ENCODE data around the gene ATP13A1. TPM values are rescaled to one million over a fixed set of nuclear protein-coding genes. Genes with fewer than 3 reads are reported as not detected.

Gene ATP13A1
- polyA plus RNA-seq, 3 donors = 16.9 to 106 (median 21.9) TPM

DNA sequence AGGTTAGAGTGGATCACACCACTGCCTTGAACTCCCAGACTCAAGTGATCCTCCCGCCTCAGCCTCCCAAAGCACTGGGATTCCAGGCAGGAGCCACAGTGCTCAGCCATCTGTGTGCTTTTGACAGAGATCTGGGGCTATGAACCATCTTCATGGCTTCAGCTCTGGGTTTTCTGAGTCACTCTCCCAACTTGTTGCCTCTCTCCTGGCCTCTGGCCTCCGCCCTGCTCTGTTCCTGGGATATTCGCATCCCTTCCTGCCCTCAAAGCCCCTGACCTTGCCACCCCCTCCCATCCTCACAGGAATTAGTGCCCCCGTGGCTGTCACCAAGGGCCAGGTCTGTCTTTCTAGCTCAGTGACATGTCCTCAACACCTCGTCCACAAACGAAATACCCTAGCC lies 14.3 kb downstream of the ATP13A1 start:
- H3K4me2 ChIP-seq (replicated peaks; ENCODE audit: extremely low read depth, low read length, poor library complexity, severe bottlenecking) = no peak overlapping the region
- H3K36me3 ChIP-seq (replicated peaks in 1 of 2; ENCODE audit: control insufficient read depth in 1 of 2, insufficient read depth in 2 of 2, low read length in 2 of 2) = peaks cover 90 to 93% of the 10 kb centered on the region in 2 donors
- H3K4me3 ChIP-seq (replicated peaks in 1 of 3; ENCODE audit: low read depth in 2 of 3, low read length in 3 of 3) = no peak overlapping the region
- Mint-ChIP-seq H3K27me3 (ENCODE audit: low read depth in 3 of 3) (peaks cover 0 to 5% (median 2%) of the 10 kb centered on the region in 3 donors), H3K4me1 (no peaks in the 10 kb centered on the region), H3K4me3 (no peak overlapping the region), H3K9me3 (no peaks in the 10 kb centered on the region), H3K27ac (peak overlapping the region in 4 of 7 donors; percentile 23 to 71 (median 48)), H3K36me3 (peaks cover 79 to 100% of the 10 kb centered on the region in 2 donors)
- no peak for DNase-seq
- no peaks in the 10 kb centered on the region for H3K4me1 ChIP-seq (ENCODE audit: control insufficient read depth in 1 of 2, insufficient read depth in 2 of 2, low read length in 2 of 2)
- no peak overlapping the region for H2AFZ ChIP-seq (ENCODE audit: insufficient read depth, low read depth, low read length, poor library complexity, severe bottlenecking)
- peaks cover 11% of the 10 kb centered on the region for H4K20me1 ChIP-seq (ENCODE audit: insufficient read depth, low read length)
- H3K79me2 ChIP-seq (ENCODE audit: insufficient read depth, low read length) = no peaks in the 10 kb centered on the region
- H3K27ac ChIP-seq (ENCODE audit: low read depth in 1 of 2, low read length in 2 of 2) = no peak overlapping the region
- no peaks in the 10 kb centered on the region for H3K9me3 ChIP-seq (replicated peaks in 1 of 2; ENCODE audit: control insufficient read depth in 1 of 2, insufficient read depth in 1 of 2, low read length in 2 of 2)
- intact Hi-C loops (cut with micrococcal nuclease) = no loop called here
- H3K27me3 ChIP-seq (ENCODE audit: control insufficient read depth in 2 of 2, insufficient read depth in 2 of 2, low read length in 2 of 2) = no peaks in the 10 kb centered on the region
- TF ChIP-seq, protein P1, sequence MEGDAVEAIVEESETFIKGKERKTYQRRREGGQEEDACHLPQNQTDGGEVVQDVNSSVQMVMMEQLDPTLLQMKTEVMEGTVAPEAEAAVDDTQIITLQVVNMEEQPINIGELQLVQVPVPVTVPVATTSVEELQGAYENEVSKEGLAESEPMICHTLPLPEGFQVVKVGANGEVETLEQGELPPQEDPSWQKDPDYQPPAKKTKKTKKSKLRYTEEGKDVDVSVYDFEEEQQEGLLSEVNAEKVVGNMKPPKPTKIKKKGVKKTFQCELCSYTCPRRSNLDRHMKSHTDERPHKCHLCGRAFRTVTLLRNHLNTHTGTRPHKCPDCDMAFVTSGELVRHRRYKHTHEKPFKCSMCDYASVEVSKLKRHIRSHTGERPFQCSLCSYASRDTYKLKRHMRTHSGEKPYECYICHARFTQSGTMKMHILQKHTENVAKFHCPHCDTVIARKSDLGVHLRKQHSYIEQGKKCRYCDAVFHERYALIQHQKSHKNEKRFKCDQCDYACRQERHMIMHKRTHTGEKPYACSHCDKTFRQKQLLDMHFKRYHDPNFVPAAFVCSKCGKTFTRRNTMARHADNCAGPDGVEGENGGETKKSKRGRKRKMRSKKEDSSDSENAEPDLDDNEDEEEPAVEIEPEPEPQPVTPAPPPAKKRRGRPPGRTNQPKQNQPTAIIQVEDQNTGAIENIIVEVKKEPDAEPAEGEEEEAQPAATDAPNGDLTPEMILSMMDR (IDR thresholded peaks at IDR 0.05) = no peak
- 94% methylated on average over 6 of the region's 6 CpGs for WGBS (ENCODE audit: insufficient coverage)
- no peak overlapping the region for H3K9ac ChIP-seq (ENCODE audit: insufficient read depth, low read length, poor library complexity, severe bottlenecking)

GRCh38 chr19:19647037-19647835 lies 16.2 kb downstream of the ATP13A1 start:
- Histone ChIP-seq H3K4me3 (replicated peaks in 1 of 3; ENCODE audit: low read depth in 2 of 3, low read length in 3 of 3) (no peak overlapping the region), H3K27ac (ENCODE audit: low read depth in 1 of 2, low read length in 2 of 2) (no peak overlapping the region), H3K79me2 (ENCODE audit: insufficient read depth, low read length) (peaks cover 16% of the 10 kb centered on the region), H3K9me3 (replicated peaks in 1 of 2; ENCODE audit: control insufficient read depth in 1 of 2, insufficient read depth in 1 of 2, low read length in 2 of 2) (no peaks in the 10 kb centered on the region), H4K20me1 (ENCODE audit: insufficient read depth, low read length) (peaks cover 11% of the 10 kb centered on the region), H3K4me1 (ENCODE audit: control insufficient read depth in 1 of 2, insufficient read depth in 2 of 2, low read length in 2 of 2) (peaks cover 7 to 10% of the 10 kb centered on the region in 2 donors), H3K36me3 (replicated peaks in 1 of 2; ENCODE audit: control insufficient read depth in 1 of 2, insufficient read depth in 2 of 2, low read length in 2 of 2) (peaks cover 71 to 75% of the 10 kb centered on the region in 2 donors), H3K4me2 (replicated peaks; ENCODE audit: extremely low read depth, low read length, poor library complexity, severe bottlenecking) (no peak overlapping the region), H3K27me3 (ENCODE audit: control insufficient read depth in 2 of 2, insufficient read depth in 2 of 2, low read length in 2 of 2) (no peaks in the 10 kb centered on the region), H3K9ac (ENCODE audit: insufficient read depth, low read length, poor library complexity, severe bottlenecking) (no peak overlapping the region), H2AFZ (ENCODE audit: insufficient read depth, low read depth, low read length, poor library complexity, severe bottlenecking) (no peak overlapping the region)
- Mint-ChIP-seq H3K27ac (peak overlapping the region in 1 of 7 donors; percentile 61), H3K4me1 (peaks cover 4% of the 10 kb centered on the region), H3K27me3 (ENCODE audit: low read depth in 3 of 3) (peaks cover 0 to 2% (median 1%) of the 10 kb centered on the region in 3 donors), H3K36me3 (peaks cover 63 to 82% of the 10 kb centered on the region in 2 donors), H3K4me3 (no peak overlapping the region), H3K9me3 (no peaks in the 10 kb centered on the region)
- intact Hi-C loops (cut with micrococcal nuclease) = no loop called here
- WGBS (ENCODE audit: insufficient coverage) = 96% methylated on average over 28 of the region's 29 CpGs
- no peak for DNase-seq
- TF ChIP-seq, protein P1 (IDR thresholded peaks at IDR 0.05) = no peak

Data from CD14-positive monocyte (primary cell).